Nephron progenitor cell (in vitro differentiated cells): ENCODE results near the gene ARID1B.

Source experiments
- DNase-seq: peaks from one replicate; pipeline ENCODE4 v3.0.0; 2021
- H3K27ac Mint-ChIP-seq: 2 replicates; pipeline ENCODE4 v1.8.0; 2021; ENCODE audit warnings: mild to moderate bottlenecking, moderate library complexity, mixed read lengths
- H3K27me3 Mint-ChIP-seq: 2 replicates; pipeline ENCODE4 v1.8.0; 2021; ENCODE audit warnings: mild to moderate bottlenecking, low read depth, mixed read lengths; ENCODE audit not compliant: poor library complexity
- H3K36me3 Mint-ChIP-seq: 2 replicates; pipeline ENCODE4 v1.8.0; 2021; ENCODE audit warnings: low read depth, mixed read lengths
- H3K4me1 Mint-ChIP-seq: 2 replicates; pipeline ENCODE4 v1.8.0; 2021; ENCODE audit warnings: mixed read lengths
- H3K4me3 Mint-ChIP-seq: 2 replicates; pipeline ENCODE4 v1.8.0; 2021; ENCODE audit warnings: mild to moderate bottlenecking, moderate library complexity, mixed read lengths
- H3K9me3 Mint-ChIP-seq: 2 replicates; pipeline ENCODE4 v1.8.0; 2021; ENCODE audit warnings: mild to moderate bottlenecking, moderate library complexity, mixed read lengths
- TF ChIP-seq, protein P1 (sequence below): fragments of 200-600 bp; sonication (generic); IDR thresholded peaks from 2 replicates; pipeline ENCODE4 v1.5.0; 2021; ENCODE audit warnings: antibody characterized with exemption

Gene ARID1B

GRCh38 chr6:157025437-157025836 is 248.3 kb downstream of the ARID1B start:
- no peak overlapping the region for H3K27ac Mint-ChIP-seq
- no peak overlapping the region for H3K4me3 Mint-ChIP-seq
- H3K36me3 Mint-ChIP-seq = peaks cover 44% of the 10 kb centered on the region
- H3K9me3 Mint-ChIP-seq = peaks cover 31% of the 10 kb centered on the region
- peaks cover 4% of the 10 kb centered on the region for H3K27me3 Mint-ChIP-seq
- TF ChIP-seq, protein P1, sequence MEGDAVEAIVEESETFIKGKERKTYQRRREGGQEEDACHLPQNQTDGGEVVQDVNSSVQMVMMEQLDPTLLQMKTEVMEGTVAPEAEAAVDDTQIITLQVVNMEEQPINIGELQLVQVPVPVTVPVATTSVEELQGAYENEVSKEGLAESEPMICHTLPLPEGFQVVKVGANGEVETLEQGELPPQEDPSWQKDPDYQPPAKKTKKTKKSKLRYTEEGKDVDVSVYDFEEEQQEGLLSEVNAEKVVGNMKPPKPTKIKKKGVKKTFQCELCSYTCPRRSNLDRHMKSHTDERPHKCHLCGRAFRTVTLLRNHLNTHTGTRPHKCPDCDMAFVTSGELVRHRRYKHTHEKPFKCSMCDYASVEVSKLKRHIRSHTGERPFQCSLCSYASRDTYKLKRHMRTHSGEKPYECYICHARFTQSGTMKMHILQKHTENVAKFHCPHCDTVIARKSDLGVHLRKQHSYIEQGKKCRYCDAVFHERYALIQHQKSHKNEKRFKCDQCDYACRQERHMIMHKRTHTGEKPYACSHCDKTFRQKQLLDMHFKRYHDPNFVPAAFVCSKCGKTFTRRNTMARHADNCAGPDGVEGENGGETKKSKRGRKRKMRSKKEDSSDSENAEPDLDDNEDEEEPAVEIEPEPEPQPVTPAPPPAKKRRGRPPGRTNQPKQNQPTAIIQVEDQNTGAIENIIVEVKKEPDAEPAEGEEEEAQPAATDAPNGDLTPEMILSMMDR = no peak
- no peak for DNase-seq
- H3K4me1 Mint-ChIP-seq = peaks cover 17% of the 10 kb centered on the region

GRCh38 chr6:157029980-157030690 is 253.0 kb downstream of the ARID1B start:
- Mint-ChIP-seq H3K9me3 (peaks cover 21% of the 10 kb centered on the region), H3K36me3 (peaks cover 37% of the 10 kb centered on the region), H3K27ac (peak overlapping the region; percentile 28), H3K4me1 (peaks cover 15% of the 10 kb centered on the region), H3K4me3 (no peak overlapping the region), H3K27me3 (peaks cover 4% of the 10 kb centered on the region)
- TF ChIP-seq, protein P1 = no peak
- DNase-seq = no peak

DNA sequence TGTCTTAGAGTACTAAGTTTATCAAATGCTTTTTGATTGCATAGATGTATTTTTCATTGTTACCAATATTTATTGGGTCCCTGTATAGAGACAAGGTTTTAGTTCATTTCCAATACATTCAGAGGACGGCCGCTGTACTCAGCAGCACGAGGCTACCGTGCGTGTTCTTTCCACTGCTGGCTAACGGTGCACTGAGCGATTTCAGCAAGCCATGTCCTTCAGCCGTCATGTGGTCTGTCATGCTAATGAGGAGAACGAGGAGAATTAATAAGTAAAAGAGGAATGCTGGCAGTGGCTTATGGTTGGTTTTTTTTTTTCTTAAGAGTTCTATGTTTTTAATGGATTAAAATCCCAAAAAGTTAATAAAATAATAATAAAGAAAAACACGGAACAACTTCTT is 253.6 kb downstream of the ARID1B start:
- Mint-ChIP-seq H3K4me3 (no peak overlapping the region), H3K27me3 (peaks cover 4% of the 10 kb centered on the region), H3K36me3 (peaks cover 31% of the 10 kb centered on the region), H3K4me1 (peaks cover 15% of the 10 kb centered on the region), H3K27ac (no peak overlapping the region), H3K9me3 (peaks cover 15% of the 10 kb centered on the region)
- TF ChIP-seq, protein P1 = no peak
- no peak for DNase-seq

DNA sequence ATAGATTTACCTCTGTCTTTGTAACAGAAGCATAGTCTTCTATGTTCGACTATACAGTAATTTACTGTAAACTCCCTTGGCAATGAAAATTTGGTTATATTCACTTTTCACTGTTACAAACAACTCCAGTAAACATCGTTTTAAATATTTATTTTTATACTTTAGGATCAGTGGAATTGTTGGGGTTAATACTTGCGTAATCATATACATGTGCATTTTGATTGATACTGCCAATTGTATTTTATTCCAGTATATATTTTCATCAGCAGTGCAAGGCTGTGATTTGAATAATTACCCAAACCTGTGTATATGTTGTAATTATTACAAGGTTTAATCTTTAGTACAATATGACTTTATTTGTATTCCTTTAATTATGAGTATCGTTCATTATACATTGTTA is 255.7 kb downstream of the ARID1B start:
- H3K27ac Mint-ChIP-seq = no peak overlapping the region
- peaks cover 4% of the 10 kb centered on the region for H3K27me3 Mint-ChIP-seq

GRCh38 chr6:157033428-157034140 is 256.4 kb downstream of the ARID1B start:
- Mint-ChIP-seq H3K4me1 (peaks cover 15% of the 10 kb centered on the region), H3K9me3 (no peaks in the 10 kb centered on the region), H3K27ac (peak overlapping the region; percentile 43), H3K36me3 (peaks cover 10% of the 10 kb centered on the region), H3K27me3 (peaks cover 4% of the 10 kb centered on the region), H3K4me3 (no peak overlapping the region)
- TF ChIP-seq, protein P1 = no peak
- DNase-seq = no peak

More for the DNA sequence above, 255.7 kb downstream of the ARID1B start:
- no peaks in the 10 kb centered on the region for H3K9me3 Mint-ChIP-seq
- TF ChIP-seq, protein P1 = no peak
- peaks cover 15% of the 10 kb centered on the region for H3K4me1 Mint-ChIP-seq
- no peak overlapping the region for H3K4me3 Mint-ChIP-seq
- peaks cover 10% of the 10 kb centered on the region for H3K36me3 Mint-ChIP-seq
- DNase-seq = no peak
